HG02759 (cell line): ENCODE results near the gene TMEM150A.
"Not testable (repeated sequence)": the region's sequence is repeated elsewhere in the genome, so short reads cannot be mapped to it uniquely, and the experiment has no call there.

Source experiments
- ATAC-seq: cut with Tn5 transposase; IDR thresholded peaks from one replicate; pipeline ENCODE4 v1.9.1; 2021; ENCODE audit warnings: mild to moderate bottlenecking, moderate library complexity; ENCODE audit not compliant: unreplicated experiment

The TMEM150A gene

GRCh38 chr2:85602476-85603234 is at the start of gene TMEM150A:
Gene TMEM150A (minus strand): TSS chr2:85602698. CDS start chr2:85601948, 750 bp downstream.
- peak; percentile 99 for ATAC-seq

- ATAC-seq: no peak
These were observed 49.6 kb upstream of the TMEM150A start for GRCh38 chr2:85652056-85652455.

GRCh38 chr2:85651097-85651496 is 48.6 kb upstream of the TMEM150A start:
- ATAC-seq: no peak

GRCh38 chr2:85650456-85650855 is 48.0 kb upstream of the TMEM150A start:
- ATAC-seq: no peak

GRCh38 chr2:85649201-85650190 is 47.0 kb upstream of the TMEM150A start:
- no peak for ATAC-seq

GRCh38 chr2:85648619-85649018 is 46.1 kb upstream of the TMEM150A start:
- ATAC-seq: no peak

GRCh38 chr2:85647823-85648526 is 45.5 kb upstream of the TMEM150A start:
- ATAC-seq: no peak

GRCh38 chr2:85646166-85646565 is 43.7 kb upstream of the TMEM150A start:
- no peak for ATAC-seq

GRCh38 chr2:85644909-85645308 is 42.4 kb upstream of the TMEM150A start:
- ATAC-seq: no peak

GRCh38 chr2:85642725-85643124 is 40.2 kb upstream of the TMEM150A start:
- no peak for ATAC-seq

- ATAC-seq: no peak
These were observed 33.1 kb upstream of the TMEM150A start for GRCh38 chr2:85635636-85636035.

GRCh38 chr2:85635011-85635410 is 32.5 kb upstream of the TMEM150A start:
- no peak for ATAC-seq

- no peak for ATAC-seq
These were observed 28.8 kb upstream of the TMEM150A start for GRCh38 chr2:85631316-85631715.

GRCh38 chr2:85628658-85629057 is 26.2 kb upstream of the TMEM150A start:
- ATAC-seq: no peak

- no peak for ATAC-seq
These were observed 21.5 kb upstream of the TMEM150A start for GRCh38 chr2:85623991-85624390.

- ATAC-seq: no peak
These were observed 18.8 kb upstream of the TMEM150A start for GRCh38 chr2:85621338-85621737.

GRCh38 chr2:85619617-85620016 is 17.1 kb upstream of the TMEM150A start:
- ATAC-seq: no peak

- ATAC-seq: not testable (repeated sequence)
These were observed 15.2 kb upstream of the TMEM150A start for GRCh38 chr2:85617723-85618122.

GRCh38 chr2:85615413-85615728 is 12.9 kb upstream of the TMEM150A start:
- ATAC-seq: no peak

GRCh38 chr2:85614757-85615156 is 12.3 kb upstream of the TMEM150A start:
- not testable (repeated sequence) for ATAC-seq
